Neural progenitor cell (in vitro differentiated cells): ENCODE measurements around the gene OR2T3.
"Not testable (repeated sequence)": the region's sequence is repeated elsewhere in the genome, so short reads cannot be mapped to it uniquely, and the experiment has no call there.

Experiments used
- CTCF ChIP-seq: fragments of 200-600 bp; sonication (generic); IDR thresholded peaks from 2 replicates; pipeline ENCODE4 v1.5.1; 2017; ENCODE audit warnings: antibody characterized with exemption, mild to moderate bottlenecking
- EZH2 ChIP-seq: fragments of 200-600 bp; sonication (generic); IDR thresholded peaks from 2 replicates; pipeline ENCODE4 v1.6.1; 2017; ENCODE audit warnings: antibody characterized with exemption, mild to moderate bottlenecking, moderate library complexity

- TF ChIP-seq CTCF, EZH2: not testable (repeated sequence)
These were observed 33.9 kb upstream of the OR2T3 start for GRCh38 chr1:248439283-248439682.
